Measurements from ENCODE around the gene LAGE3.

- TF ChIP-seq, protein P1, sequence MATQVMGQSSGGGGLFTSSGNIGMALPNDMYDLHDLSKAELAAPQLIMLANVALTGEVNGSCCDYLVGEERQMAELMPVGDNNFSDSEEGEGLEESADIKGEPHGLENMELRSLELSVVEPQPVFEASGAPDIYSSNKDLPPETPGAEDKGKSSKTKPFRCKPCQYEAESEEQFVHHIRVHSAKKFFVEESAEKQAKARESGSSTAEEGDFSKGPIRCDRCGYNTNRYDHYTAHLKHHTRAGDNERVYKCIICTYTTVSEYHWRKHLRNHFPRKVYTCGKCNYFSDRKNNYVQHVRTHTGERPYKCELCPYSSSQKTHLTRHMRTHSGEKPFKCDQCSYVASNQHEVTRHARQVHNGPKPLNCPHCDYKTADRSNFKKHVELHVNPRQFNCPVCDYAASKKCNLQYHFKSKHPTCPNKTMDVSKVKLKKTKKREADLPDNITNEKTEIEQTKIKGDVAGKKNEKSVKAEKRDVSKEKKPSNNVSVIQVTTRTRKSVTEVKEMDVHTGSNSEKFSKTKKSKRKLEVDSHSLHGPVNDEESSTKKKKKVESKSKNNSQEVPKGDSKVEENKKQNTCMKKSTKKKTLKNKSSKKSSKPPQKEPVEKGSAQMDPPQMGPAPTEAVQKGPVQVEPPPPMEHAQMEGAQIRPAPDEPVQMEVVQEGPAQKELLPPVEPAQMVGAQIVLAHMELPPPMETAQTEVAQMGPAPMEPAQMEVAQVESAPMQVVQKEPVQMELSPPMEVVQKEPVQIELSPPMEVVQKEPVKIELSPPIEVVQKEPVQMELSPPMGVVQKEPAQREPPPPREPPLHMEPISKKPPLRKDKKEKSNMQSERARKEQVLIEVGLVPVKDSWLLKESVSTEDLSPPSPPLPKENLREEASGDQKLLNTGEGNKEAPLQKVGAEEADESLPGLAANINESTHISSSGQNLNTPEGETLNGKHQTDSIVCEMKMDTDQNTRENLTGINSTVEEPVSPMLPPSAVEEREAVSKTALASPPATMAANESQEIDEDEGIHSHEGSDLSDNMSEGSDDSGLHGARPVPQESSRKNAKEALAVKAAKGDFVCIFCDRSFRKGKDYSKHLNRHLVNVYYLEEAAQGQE (IDR thresholded peaks at IDR 0.05; ENCODE audit: insufficient read depth in 1 of 2, low read depth in 2 of 2, low read length in 1 of 2) = no peak
- TF ChIP-seq, protein P2, sequence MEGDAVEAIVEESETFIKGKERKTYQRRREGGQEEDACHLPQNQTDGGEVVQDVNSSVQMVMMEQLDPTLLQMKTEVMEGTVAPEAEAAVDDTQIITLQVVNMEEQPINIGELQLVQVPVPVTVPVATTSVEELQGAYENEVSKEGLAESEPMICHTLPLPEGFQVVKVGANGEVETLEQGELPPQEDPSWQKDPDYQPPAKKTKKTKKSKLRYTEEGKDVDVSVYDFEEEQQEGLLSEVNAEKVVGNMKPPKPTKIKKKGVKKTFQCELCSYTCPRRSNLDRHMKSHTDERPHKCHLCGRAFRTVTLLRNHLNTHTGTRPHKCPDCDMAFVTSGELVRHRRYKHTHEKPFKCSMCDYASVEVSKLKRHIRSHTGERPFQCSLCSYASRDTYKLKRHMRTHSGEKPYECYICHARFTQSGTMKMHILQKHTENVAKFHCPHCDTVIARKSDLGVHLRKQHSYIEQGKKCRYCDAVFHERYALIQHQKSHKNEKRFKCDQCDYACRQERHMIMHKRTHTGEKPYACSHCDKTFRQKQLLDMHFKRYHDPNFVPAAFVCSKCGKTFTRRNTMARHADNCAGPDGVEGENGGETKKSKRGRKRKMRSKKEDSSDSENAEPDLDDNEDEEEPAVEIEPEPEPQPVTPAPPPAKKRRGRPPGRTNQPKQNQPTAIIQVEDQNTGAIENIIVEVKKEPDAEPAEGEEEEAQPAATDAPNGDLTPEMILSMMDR (IDR thresholded peaks at IDR 0.05) = no peak
- no peak for TF ChIP-seq TCF7L2 (IDR thresholded peaks at IDR 0.05; ENCODE audit: low read depth, low read length)
These were observed 49.4 kb downstream of the LAGE3 start for GRCh38 chrX:154429711-154430110.
